ENCODE measurements around the gene RTN4RL2.

- TF ChIP-seq, protein P1, sequence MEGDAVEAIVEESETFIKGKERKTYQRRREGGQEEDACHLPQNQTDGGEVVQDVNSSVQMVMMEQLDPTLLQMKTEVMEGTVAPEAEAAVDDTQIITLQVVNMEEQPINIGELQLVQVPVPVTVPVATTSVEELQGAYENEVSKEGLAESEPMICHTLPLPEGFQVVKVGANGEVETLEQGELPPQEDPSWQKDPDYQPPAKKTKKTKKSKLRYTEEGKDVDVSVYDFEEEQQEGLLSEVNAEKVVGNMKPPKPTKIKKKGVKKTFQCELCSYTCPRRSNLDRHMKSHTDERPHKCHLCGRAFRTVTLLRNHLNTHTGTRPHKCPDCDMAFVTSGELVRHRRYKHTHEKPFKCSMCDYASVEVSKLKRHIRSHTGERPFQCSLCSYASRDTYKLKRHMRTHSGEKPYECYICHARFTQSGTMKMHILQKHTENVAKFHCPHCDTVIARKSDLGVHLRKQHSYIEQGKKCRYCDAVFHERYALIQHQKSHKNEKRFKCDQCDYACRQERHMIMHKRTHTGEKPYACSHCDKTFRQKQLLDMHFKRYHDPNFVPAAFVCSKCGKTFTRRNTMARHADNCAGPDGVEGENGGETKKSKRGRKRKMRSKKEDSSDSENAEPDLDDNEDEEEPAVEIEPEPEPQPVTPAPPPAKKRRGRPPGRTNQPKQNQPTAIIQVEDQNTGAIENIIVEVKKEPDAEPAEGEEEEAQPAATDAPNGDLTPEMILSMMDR (IDR thresholded peaks at IDR 0.05; ENCODE audit: insufficient read depth, low read length, poor library complexity, severe bottlenecking): no peak
- TF ChIP-seq EZH2phosphoT487 (conservative IDR thresholded peaks at IDR 0.05; ENCODE audit: low read length): no peak
Measured at GRCh38 chr11:57469268-57469667, 8.9 kb downstream of the RTN4RL2 start.

Measured in SU-DHL-6 (cell line).